Stomach (tissue), 9 donors: ENCODE measurements around the gene ANKRD42. TPM values are rescaled to one million over a fixed set of nuclear protein-coding genes. Genes with fewer than 3 reads are reported as not detected.
"Not testable (repeated sequence)": the region's sequence is repeated elsewhere in the genome, so short reads cannot be mapped to it uniquely, and the experiment has no call there.

Source experiments
- DNase-seq, 2 donors: peaks; one replicate each; pipeline versions ENCODE4 v3.0.0 to v3.0.0-alpha.2; 2013 to 2019
- H3K27ac ChIP-seq, 5 donors: fragments of 200-600 bp in 4 of 5; sonication (generic) in 4 of 5; one replicate each; pipeline ENCODE4 v1.5.1; 2013 to 2019; ENCODE audit warnings: mild to moderate bottlenecking in 1 of 5, moderate library complexity in 1 of 5
- H3K27me3 ChIP-seq, 3 donors: fragments of 200-600 bp; sonication (generic); one replicate each; pipeline ENCODE4 v1.5.1; 2017 to 2019; ENCODE audit warnings: mixed run types in 1 of 3
- H3K36me3 ChIP-seq, 4 donors: fragments of 200-600 bp; sonication (generic); 1 replicate in 3 of 4; 2 replicates in 1 of 4; pipeline ENCODE4 v1.5.1; 2016 to 2019
- H3K4me1 ChIP-seq, 4 donors: fragments of 200-600 bp; sonication (generic); one replicate each; pipeline ENCODE4 v1.5.1; 2016 to 2019
- H3K4me3 ChIP-seq, 4 donors: fragments of 200-600 bp; sonication (generic) in 3 of 4; one replicate each; pipeline ENCODE4 v1.5.1; 2016 to 2019; ENCODE audit warnings: mild to moderate bottlenecking in 1 of 4
- H3K9me3 ChIP-seq, 4 donors: fragments of 200-600 bp; sonication (generic); one replicate each; pipeline ENCODE4 v1.5.1; 2016 to 2019
- CTCF ChIP-seq, 7 experiments: fragments of 450-650 bp in 4 of 7; fragments of 200-600 bp in 3 of 7; sonication (generic) in 3 of 7; IDR thresholded peaks; one replicate each; pipeline ENCODE4 v1.5.1; 2016 to 2019; ENCODE audit warnings: antibody characterized with exemption in 7 of 7, control low read depth in 2 of 7, mild to moderate bottlenecking in 1 of 7
- EP300 ChIP-seq: sonication (generic); formaldehyde crosslinking; IDR thresholded peaks from one replicate; pipeline ENCODE4 v1.6.1; 2017; ENCODE audit warnings: antibody characterized with exemption
- POLR2A ChIP-seq, 4 donors: fragments of 450-650 bp; IDR thresholded peaks; one replicate each; pipeline ENCODE4 v1.6.1; 2016; ENCODE audit warnings: antibody characterized with exemption in 4 of 4, control low read depth in 2 of 4, mild to moderate bottlenecking in 1 of 4, moderate library complexity in 1 of 4
- POLR2AphosphoS5 ChIP-seq, 3 donors: sonication (generic); formaldehyde crosslinking; IDR thresholded peaks; one replicate each; pipeline ENCODE4 v1.6.1; 2016; ENCODE audit warnings: antibody characterized with exemption in 3 of 3
- WGBS, 5 donors: extraction: QIAGEN DNeasy Blood & Tissue Kit in 3 of 5; methylation state at CpG; one replicate each; pipeline versions ENCODE4 v1.1.5 to v1.1.7; 2013 to 2018; 5-methylcytosine and 5-hydroxymethylcytosine counted together
- intact Hi-C: fragments of 100-400 bp; cut with DNase I; formaldehyde crosslinking; loops from one replicate; pipeline ENCODE4 v1.15.1; 2023; ENCODE audit warnings: low total_unique reads
- polyA plus RNA-seq, 3 donors: library from polyadenylated mRNA; stranded (reverse); fragments of 200-250 nt; gene quantifications; one replicate each; pipeline ENCODE4 v1.2.3, GENCODE V29; 2013
- total RNA-seq, 5 donors: library from RNA; depleted of rRNA; stranded (reverse); fragments of >200 nt; gene quantifications; one replicate each; pipeline versions ENCODE4 v1.1.0 to v1.2.3, GENCODE V29; 2014 to 2016
- donor health status: healthy with polysubstance abuse.
- donor health status: Bipolar disorder and iron deficiency.
- donor health status: healthy.

The ANKRD42 gene
- total and polyA plus RNA-seq, 8 donors = 0.87 to 21.0 (median 4.9) TPM

- H3K27me3 ChIP-seq = no peaks in the 10 kb centered on the region
- DNase-seq = no peak
- intact Hi-C loops = no loop called here
- H3K36me3 ChIP-seq = peaks cover 3 to 75% (median 53%) of the 10 kb centered on the region in 4 donors
- 83 to 95% (median 86%) methylated on average over 3 of the region's 3 CpGs for WGBS, 5 donors
- no peak overlapping the region for H3K4me3 ChIP-seq
- no peaks in the 10 kb centered on the region for H3K9me3 ChIP-seq
- no peak overlapping the region for H3K27ac ChIP-seq
- TF ChIP-seq EP300 (no peak), POLR2A (IDR thresholded peaks at IDR 0.05) (no peak), CTCF (IDR thresholded peaks at IDR 0.05) (no peak), POLR2AphosphoS5 (IDR thresholded peaks at IDR 0.05) (no peak)
- peaks cover 0 to 2% (median 0%) of the 10 kb centered on the region in 4 donors for H3K4me1 ChIP-seq
These were observed 12.2 kb downstream of the ANKRD42 start for GRCh38 chr11:83205608-83206185.

GRCh38 chr11:83206221-83206620, 12.7 kb downstream of the ANKRD42 start:
- Histone ChIP-seq H3K36me3 (peaks cover 3 to 75% (median 54%) of the 10 kb centered on the region in 4 donors), H3K4me1 (no peaks in the 10 kb centered on the region), H3K27me3 (no peaks in the 10 kb centered on the region), H3K4me3 (no peak overlapping the region), H3K27ac (no peak overlapping the region), H3K9me3 (no peaks in the 10 kb centered on the region)
- no peak for TF ChIP-seq CTCF (IDR thresholded peaks at IDR 0.05)
- TF ChIP-seq POLR2A (IDR thresholded peaks at IDR 0.05) = no peak
- TF ChIP-seq POLR2AphosphoS5 (IDR thresholded peaks at IDR 0.05) = no peak
- no peak for TF ChIP-seq EP300
- 78 to 95% (median 85%) methylated on average over 1 of the region's 1 CpG for whole genome bisulfite sequencing, 5 donors
- DNase-seq = no peak
- intact Hi-C loops = no loop called here

- DNase-seq, H3K9me3 ChIP-seq, H3K27ac ChIP-seq, intact Hi-C loops, H3K27me3 ChIP-seq, H3K4me1 ChIP-seq, H3K4me3 ChIP-seq: not testable (repeated sequence)
- WGBS, 5 donors = 62 to 72% (median 68%) methylated on average over 4 of the region's 4 CpGs
- H3K36me3 ChIP-seq = peaks cover 3 to 79% (median 57%) of the 10 kb centered on the region in 4 donors
These were observed 13.4 kb downstream of the ANKRD42 start for GRCh38 chr11:83206771-83207382.

- 66 to 83% (median 74%) methylated on average over 8 of the region's 8 CpGs for WGBS, 5 donors
- intact Hi-C loops = no loop called here
- Histone ChIP-seq H3K4me1 (no peaks in the 10 kb centered on the region), H3K4me3 (no peak overlapping the region), H3K9me3 (no peaks in the 10 kb centered on the region), H3K36me3 (peaks cover 0 to 13% (median 8%) of the 10 kb centered on the region in 4 donors), H3K27me3 (no peaks in the 10 kb centered on the region), H3K27ac (no peak overlapping the region)
- peak in 1 of 2 donors; percentile 22 for DNase-seq
- peak in 2 of 7 experiments; percentile 12 to 15 for TF ChIP-seq CTCF (IDR thresholded peaks at IDR 0.05)
- TF ChIP-seq POLR2AphosphoS5 (IDR thresholded peaks at IDR 0.05) = no peak
These were observed 25.6 kb downstream of the ANKRD42 start for GRCh38 chr11:83219095-83219494.

- 88 to 91% (median 89%) methylated on average over 10 of the region's 10 CpGs for WGBS, 5 donors
- Histone ChIP-seq H3K4me3 (no peak overlapping the region), H3K27ac (no peak overlapping the region), H3K4me1 (no peaks in the 10 kb centered on the region), H3K9me3 (no peaks in the 10 kb centered on the region), H3K36me3 (peaks cover 0 to 6% (median 5%) of the 10 kb centered on the region in 4 donors), H3K27me3 (no peaks in the 10 kb centered on the region)
- intact Hi-C loops = no loop called here
- TF ChIP-seq POLR2A (IDR thresholded peaks at IDR 0.05) (no peak), EP300 (no peak), CTCF (IDR thresholded peaks at IDR 0.05) (no peak)
- no peak for DNase-seq
These were observed 26.7 kb downstream of the ANKRD42 start for GRCh38 chr11:83220260-83220659.
